Left cardiac atrium (tissue), 4 donors: Measurements from ENCODE around the gene UNKL. TPM values are rescaled to one million over a fixed set of nuclear protein-coding genes. Genes with fewer than 3 reads are reported as not detected.

Source experiments
- ATAC-seq, 2 donors: fragments of 200-7000 bp; cut with Tn5 transposase; one replicate each; pipeline ENCODE4 v1.9.1; 2020; ENCODE audit warnings: mild to moderate bottlenecking in 2 of 2, moderate library complexity in 2 of 2
- DNase-seq: peaks from one replicate; pipeline ENCODE4 v3.0.0-alpha.2; 2020
- intact Hi-C, 2 donors: fragments of 100-400 bp; cut with DNase I; formaldehyde crosslinking; loops; one replicate each; pipeline versions ENCODE4 v1.14.1 to v1.15.1; 2022 to 2023
- total RNA-seq, 2 donors: library from RNA; stranded (reverse); fragmentation: NEBNext Ultra II Directional; extraction: Animal tissue kit (Norgen Biotek cat#: 25700); gene quantifications; one replicate each; pipeline ENCODE4 v1.2.1, GENCODE V29; 2021
- donor health status: DM: no; HTN: yes; CAD: no.
- donor health status: DM: no; HTN: yes; CAD: no; lungs with severe emphysema.
- donor health status: DM: yes; HTN: yes; CAD: no.
- donor health status: Dilated cardiomyopathy.

The UNKL gene
- total RNA-seq, 2 donors from 2014 or later = 6.4 to 13.6 TPM

- ATAC-seq (no peak), DNase-seq (no peak)
- intact Hi-C loops = no loop called here
Measured at GRCh38 chr16:1322407-1322806, 92.1 kb downstream of the UNKL start.

GRCh38 chr16:1320658-1321240, 93.8 kb downstream of the UNKL start:
- ATAC-seq (peak in 1 of 2 donors; percentile 24), DNase-seq (no peak)
- intact Hi-C loops = no loop called here

GRCh38 chr16:1320097-1320496, 94.4 kb downstream of the UNKL start:
- DNase-seq = no peak
- no peak for ATAC-seq
- intact Hi-C loops = no loop called here

GRCh38 chr16:1319041-1319440, 95.5 kb downstream of the UNKL start:
- intact Hi-C loops = no loop called here
- DNase-seq = no peak
- ATAC-seq = no peak

GRCh38 chr16:1318268-1318545, 96.3 kb downstream of the UNKL start:
- intact Hi-C loops = no loop called here
- DNase-seq = no peak
- no peak for ATAC-seq

- DNase-seq (no peak), ATAC-seq (no peak)
- intact Hi-C loops = no loop called here
Measured at GRCh38 chr16:1317479-1318267, 96.8 kb downstream of the UNKL start.

- no peak for DNase-seq
- no peak for ATAC-seq
Measured at GRCh38 chr16:1316033-1316405, 98.5 kb downstream of the UNKL start.

GRCh38 chr16:1315081-1316032, 99.1 kb downstream of the UNKL start:
- DNase-seq (no peak), ATAC-seq (no peak)
- intact Hi-C loops = no loop called here

More at GRCh38 chr16:1316033-1316405, 98.5 kb downstream of the UNKL start:
- intact Hi-C loops = no loop called here

- DNase-seq = no peak
- intact Hi-C loops = no loop called here
- no peak for ATAC-seq
Measured at GRCh38 chr16:1314399-1315068, 100.0 kb downstream of the UNKL start.

- intact Hi-C loops = no loop called here
- no peak for DNase-seq
- no peak for ATAC-seq
Measured at GRCh38 chr16:1313721-1314369, 100.7 kb downstream of the UNKL start.

Other genes with a start within 250 kb of the UNKL start
- under 1 TPM in 1 of 2 donors, not detected in 1; 0.21 TPM for gene TPSG1, start 189.4 kb downstream of the UNKL start, total RNA-seq
- 10 to 100 TPM in 1 of 2 donors, 1 to 10 TPM in 1; 9.3 to 18.9 TPM for gene TPSB2, start 184.5 kb downstream of the UNKL start, total RNA-seq
- 10 to 100 TPM in 1 of 2 donors, 1 to 10 TPM in 1; 2.1 to 17.3 TPM for gene TPSAB1, start 174.0 kb downstream of the UNKL start, total RNA-seq
- under 1 TPM in 1 of 2 donors, not detected in 1; 0.91 TPM for gene TPSD1, start 158.6 kb downstream of the UNKL start, total RNA-seq
- 10 to 100 TPM; 74.3 to 80.8 TPM for gene UBE2I, start 105.1 kb downstream of the UNKL start, total RNA-seq
- 1 to 10 TPM in 1 of 2 donors, under 1 TPM in 1; 0.99 to 2.7 TPM for gene BAIAP3, start 81.1 kb downstream of the UNKL start, total RNA-seq
- gene TSR3, start 62.8 kb downstream of the UNKL start, total RNA-seq = 10 to 100 TPM; 44.5 to 59.1 TPM
- 10 to 100 TPM; 44.1 to 44.3 TPM for gene GNPTG, start 62.8 kb downstream of the UNKL start, total RNA-seq
- 10 to 100 TPM; 10.0 to 13.0 TPM for gene UQCC4, start 6.0 kb upstream of the UNKL start, total RNA-seq
- gene PERCC1, start 16.4 kb upstream of the UNKL start, total RNA-seq = not detected
- 1 to 10 TPM in 1 of 2 donors, under 1 TPM in 1; 0.68 to 1.1 TPM for gene CCDC154, start 29.9 kb upstream of the UNKL start, total RNA-seq
- gene CLCN7, start 60.3 kb upstream of the UNKL start, total RNA-seq = 10 to 100 TPM; 43.0 to 49.7 TPM
- under 1 TPM in 1 of 2 donors, not detected in 1; 0.21 TPM for gene PTX4, start 74.2 kb upstream of the UNKL start, total RNA-seq
- gene TELO2, start 78.7 kb upstream of the UNKL start, total RNA-seq = 10 to 100 TPM; 17.9 to 22.2 TPM
- gene TMEM204, start 119.0 kb upstream of the UNKL start, total RNA-seq = 10 to 100 TPM; 26.7 to 29.4 TPM
- gene IFT140, start 197.4 kb upstream of the UNKL start, total RNA-seq = 1 to 10 TPM; 6.9 to 8.6 TPM
- gene CRAMP1, start 197.7 kb upstream of the UNKL start, total RNA-seq = 10 to 100 TPM; 10.2 to 12.1 TPM